ENCODE results near the gene CPXCR1. TPM values are rescaled to one million over a fixed set of nuclear protein-coding genes. Genes with fewer than 3 reads are reported as not detected.
"Not testable (repeated sequence)": the region's sequence is repeated elsewhere in the genome, so short reads cannot be mapped to it uniquely, and the experiment has no call there.

CPXCR1 gene
- total RNA-seq (not detected in 2 replicates), polyA plus RNA-seq (not detected in 2 replicates), polyA minus RNA-seq (not detected in 2 replicates)
- not detected for total RNA-seq (2013)

DNA sequence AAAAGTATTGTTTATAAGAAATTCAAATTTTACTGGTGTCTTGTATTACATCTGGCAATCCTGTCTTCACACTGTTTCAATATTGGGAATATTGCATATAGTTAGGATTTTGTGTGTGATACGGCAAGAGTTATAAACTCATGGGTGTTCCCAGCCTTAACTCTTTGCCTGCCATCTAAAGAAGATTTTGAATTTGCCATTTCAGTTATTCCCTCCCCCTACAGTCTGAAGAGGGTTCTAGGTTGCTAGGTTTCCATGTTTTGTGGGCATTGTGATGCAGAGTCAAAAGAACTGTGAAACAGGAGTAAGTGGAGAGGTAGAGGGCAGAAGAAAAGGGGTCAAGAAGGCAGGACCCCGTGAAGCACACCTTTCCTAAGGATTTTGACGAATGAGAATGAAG lies at the start of gene CPXCR1:
TSS of gene CPXCR1 (plus strand) at position 301 of the 400 bp plus-strand sequence. CDS start 6,190 bp downstream, outside the sequence.
- ChIA-PET CTCF (no interaction called here), POLR2A (no interaction called here)
- Mint-ChIP-seq H3K27me3 (no peaks in the 10 kb centered on the region), H3K4me3 (no peak within 1 kb of the TSS), H3K27ac (no peak within 1 kb of the TSS), H3K9me3 (ENCODE audit: insufficient read depth) (peaks cover 2% of the 10 kb centered on the region), H3K4me1 (no peaks in the 10 kb centered on the region)
- H3K9me3 ChIP-seq (ENCODE audit: control extremely low read depth in 1 of 3, control insufficient read depth in 2 of 3, insufficient read depth in 1 of 3, low read length in 2 of 3): no peaks in the 10 kb centered on the region
- no peaks in the 10 kb centered on the region for H3K27me3 ChIP-seq (replicated peaks in 1 of 4; ENCODE audit: control extremely low read depth in 1 of 4, control insufficient read depth in 3 of 4, insufficient read depth in 4 of 4, low read length in 3 of 4)
- no peaks in the 10 kb centered on the region for H3K79me2 ChIP-seq (ENCODE audit: control insufficient read depth, insufficient read depth, low read length)
- no peak within 1 kb of the TSS for H3K9ac ChIP-seq (ENCODE audit: low read length)
- H3K27ac ChIP-seq (ENCODE audit: low read length in 2 of 2): no peak within 1 kb of the TSS
- WGBS (ENCODE audit: insufficient coverage): 0% methylated on average over 1 of the region's 3 CpGs
- no peak for TF ChIP-seq EZH2 (IDR thresholded peaks at IDR 0.05; ENCODE audit: borderline replicate concordance, insufficient read depth, low read depth, low read length, poor library complexity, severe bottlenecking)
- TF ChIP-seq, protein P1, sequence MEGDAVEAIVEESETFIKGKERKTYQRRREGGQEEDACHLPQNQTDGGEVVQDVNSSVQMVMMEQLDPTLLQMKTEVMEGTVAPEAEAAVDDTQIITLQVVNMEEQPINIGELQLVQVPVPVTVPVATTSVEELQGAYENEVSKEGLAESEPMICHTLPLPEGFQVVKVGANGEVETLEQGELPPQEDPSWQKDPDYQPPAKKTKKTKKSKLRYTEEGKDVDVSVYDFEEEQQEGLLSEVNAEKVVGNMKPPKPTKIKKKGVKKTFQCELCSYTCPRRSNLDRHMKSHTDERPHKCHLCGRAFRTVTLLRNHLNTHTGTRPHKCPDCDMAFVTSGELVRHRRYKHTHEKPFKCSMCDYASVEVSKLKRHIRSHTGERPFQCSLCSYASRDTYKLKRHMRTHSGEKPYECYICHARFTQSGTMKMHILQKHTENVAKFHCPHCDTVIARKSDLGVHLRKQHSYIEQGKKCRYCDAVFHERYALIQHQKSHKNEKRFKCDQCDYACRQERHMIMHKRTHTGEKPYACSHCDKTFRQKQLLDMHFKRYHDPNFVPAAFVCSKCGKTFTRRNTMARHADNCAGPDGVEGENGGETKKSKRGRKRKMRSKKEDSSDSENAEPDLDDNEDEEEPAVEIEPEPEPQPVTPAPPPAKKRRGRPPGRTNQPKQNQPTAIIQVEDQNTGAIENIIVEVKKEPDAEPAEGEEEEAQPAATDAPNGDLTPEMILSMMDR (IDR thresholded peaks at IDR 0.05): no peak
- no peaks in the 10 kb centered on the region for H4K20me1 ChIP-seq (ENCODE audit: control insufficient read depth, insufficient read depth, low read length, poor library complexity, severe bottlenecking)
- DNase-seq: no peak
- intact Hi-C loops (cut with micrococcal nuclease): no loop called here
- H3K4me3 ChIP-seq (ENCODE audit: control extremely low read depth in 1 of 5, extremely low read depth in 1 of 5, insufficient read depth in 1 of 5, low read depth in 2 of 5, low read length in 4 of 5): no peak within 1 kb of the TSS
- no peaks in the 10 kb centered on the region for H3K4me1 ChIP-seq (ENCODE audit: control insufficient read depth in 2 of 2, insufficient read depth in 2 of 2, low read length in 2 of 2)
- no peak within 1 kb of the TSS for H3K4me2 ChIP-seq (replicated peaks; ENCODE audit: low read depth, low read length, poor library complexity, severe bottlenecking)
- H3K36me3 ChIP-seq (replicated peaks in 1 of 2; ENCODE audit: control extremely low read depth in 1 of 2, control insufficient read depth in 1 of 2, extremely low read depth in 1 of 2, insufficient read depth in 2 of 2, low read length in 1 of 2): no peaks in the 10 kb centered on the region
- H2AFZ ChIP-seq (ENCODE audit: insufficient read depth, low read depth, low read length, poor library complexity, severe bottlenecking): no peak within 1 kb of the TSS
- no peak for ATAC-seq (ENCODE audit: low read depth)

- CTCF ChIA-PET: no interaction called here
Measured at GRCh38 chrX:88735835-88736234, 11.2 kb upstream of the CPXCR1 start.

DNA sequence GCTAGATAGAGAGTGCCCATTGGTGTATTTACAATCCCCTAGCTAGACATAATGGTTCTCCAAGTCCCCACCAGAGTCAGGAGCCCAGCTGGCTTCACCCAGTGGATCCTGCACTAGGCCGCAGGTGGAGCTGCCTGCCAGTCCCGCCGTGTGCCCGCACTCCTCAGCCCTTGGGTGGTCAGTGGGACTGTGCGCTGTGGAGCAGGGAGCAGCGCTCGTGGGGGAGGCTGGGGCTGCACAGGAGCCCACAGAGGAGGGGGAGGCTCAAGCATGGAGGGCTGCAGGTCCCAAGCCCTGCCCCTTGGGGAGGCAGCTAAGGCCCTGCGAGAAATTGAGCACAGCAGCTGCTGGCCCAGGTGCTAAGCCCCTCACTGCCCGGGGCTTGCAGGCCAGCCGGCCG lies 810 bp upstream of the CPXCR1 start:
- H3K4me1 ChIP-seq (ENCODE audit: control insufficient read depth in 2 of 2, insufficient read depth in 2 of 2, low read length in 2 of 2); H3K36me3 ChIP-seq (replicated peaks in 1 of 2; ENCODE audit: control extremely low read depth in 1 of 2, control insufficient read depth in 1 of 2, extremely low read depth in 1 of 2, insufficient read depth in 2 of 2, low read length in 1 of 2); H4K20me1 ChIP-seq (ENCODE audit: control insufficient read depth, insufficient read depth, low read length, poor library complexity, severe bottlenecking); H3K9ac ChIP-seq (ENCODE audit: low read length); H3K9me3 ChIP-seq (ENCODE audit: control extremely low read depth in 1 of 3, control insufficient read depth in 2 of 3, insufficient read depth in 1 of 3, low read length in 2 of 3); intact Hi-C loops (cut with micrococcal nuclease); H3K79me2 ChIP-seq (ENCODE audit: control insufficient read depth, insufficient read depth, low read length); H3K4me2 ChIP-seq (replicated peaks; ENCODE audit: low read depth, low read length, poor library complexity, severe bottlenecking); H3K27ac Mint-ChIP-seq; POLR2A ChIA-PET; H3K4me1 Mint-ChIP-seq; CTCF ChIA-PET; H3K27me3 ChIP-seq (replicated peaks in 1 of 4; ENCODE audit: control extremely low read depth in 1 of 4, control insufficient read depth in 3 of 4, insufficient read depth in 4 of 4, low read length in 3 of 4); H3K4me3 Mint-ChIP-seq; H3K27me3 Mint-ChIP-seq; H3K9me3 Mint-ChIP-seq (ENCODE audit: insufficient read depth); H2AFZ ChIP-seq (ENCODE audit: insufficient read depth, low read depth, low read length, poor library complexity, severe bottlenecking); H3K27ac ChIP-seq (ENCODE audit: low read length in 2 of 2); H3K4me3 ChIP-seq (ENCODE audit: control extremely low read depth in 1 of 5, extremely low read depth in 1 of 5, insufficient read depth in 1 of 5, low read depth in 2 of 5, low read length in 4 of 5); ATAC-seq (ENCODE audit: low read depth); DNase-seq: not testable (repeated sequence)
- 97% methylated on average over 6 of the region's 11 CpGs for WGBS (ENCODE audit: insufficient coverage)

More at GRCh38 chrX:88735835-88736234, 11.2 kb upstream of the CPXCR1 start:
- Mint-ChIP-seq H3K27ac (no peak overlapping the region), H3K4me3 (no peak overlapping the region), H3K9me3 (ENCODE audit: insufficient read depth) (peaks cover 6% of the 10 kb centered on the region), H3K27me3 (no peaks in the 10 kb centered on the region), H3K4me1 (no peaks in the 10 kb centered on the region)
- WGBS (ENCODE audit: insufficient coverage): 93% methylated on average over 3 of the region's 4 CpGs
- Histone ChIP-seq H4K20me1 (ENCODE audit: control insufficient read depth, insufficient read depth, low read length, poor library complexity, severe bottlenecking) (no peaks in the 10 kb centered on the region), H3K27ac (ENCODE audit: low read length in 2 of 2) (no peak overlapping the region), H3K4me2 (replicated peaks; ENCODE audit: low read depth, low read length, poor library complexity, severe bottlenecking) (no peak overlapping the region), H3K79me2 (ENCODE audit: control insufficient read depth, insufficient read depth, low read length) (no peaks in the 10 kb centered on the region), H2AFZ (ENCODE audit: insufficient read depth, low read depth, low read length, poor library complexity, severe bottlenecking) (no peak overlapping the region), H3K9ac (ENCODE audit: low read length) (no peak overlapping the region), H3K36me3 (replicated peaks in 1 of 2; ENCODE audit: control extremely low read depth in 1 of 2, control insufficient read depth in 1 of 2, extremely low read depth in 1 of 2, insufficient read depth in 2 of 2, low read length in 1 of 2) (no peaks in the 10 kb centered on the region), H3K4me1 (ENCODE audit: control insufficient read depth in 2 of 2, insufficient read depth in 2 of 2, low read length in 2 of 2) (no peaks in the 10 kb centered on the region), H3K27me3 (replicated peaks in 1 of 4; ENCODE audit: control extremely low read depth in 1 of 4, control insufficient read depth in 3 of 4, insufficient read depth in 4 of 4, low read length in 3 of 4) (no peaks in the 10 kb centered on the region), H3K4me3 (ENCODE audit: control extremely low read depth in 1 of 5, extremely low read depth in 1 of 5, insufficient read depth in 1 of 5, low read depth in 2 of 5, low read length in 4 of 5) (no peak overlapping the region), H3K9me3 (ENCODE audit: control extremely low read depth in 1 of 3, control insufficient read depth in 2 of 3, insufficient read depth in 1 of 3, low read length in 2 of 3) (peaks cover 0 to 6% (median 0%) of the 10 kb centered on the region in 3 donors)
- ATAC-seq (ENCODE audit: low read depth): no peak
- intact Hi-C loops (cut with micrococcal nuclease): no loop called here
- no peak for DNase-seq
- POLR2A ChIA-PET: no interaction called here
- TF ChIP-seq, protein P1 (IDR thresholded peaks at IDR 0.05): no peak
- TF ChIP-seq EZH2 (IDR thresholded peaks at IDR 0.05; ENCODE audit: borderline replicate concordance, insufficient read depth, low read depth, low read length, poor library complexity, severe bottlenecking): no peak

Data from B cell (primary cell).